ENCODE results near the gene KIR2DL1.

DNA sequence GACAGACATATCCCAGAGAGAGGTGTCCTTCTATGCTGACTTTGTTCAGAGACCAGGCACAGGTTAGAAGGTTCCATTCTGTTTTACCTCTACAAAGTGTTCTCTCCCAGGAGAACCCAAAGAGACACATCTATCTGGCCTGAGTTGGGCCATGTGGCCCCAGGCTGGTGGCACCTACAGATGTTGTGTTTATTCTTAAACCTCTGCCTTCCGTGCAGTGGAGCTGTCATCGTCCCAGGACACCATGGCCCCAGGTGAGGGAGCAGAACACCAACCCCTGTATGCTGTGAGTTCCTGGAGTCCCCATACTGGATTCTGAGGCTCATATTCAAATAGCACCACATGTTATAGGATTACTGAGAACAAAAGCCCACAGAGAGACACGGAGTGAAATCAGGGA, 41.4 kb upstream of the KIR2DL1 start:
- TF ChIP-seq, protein P1, sequence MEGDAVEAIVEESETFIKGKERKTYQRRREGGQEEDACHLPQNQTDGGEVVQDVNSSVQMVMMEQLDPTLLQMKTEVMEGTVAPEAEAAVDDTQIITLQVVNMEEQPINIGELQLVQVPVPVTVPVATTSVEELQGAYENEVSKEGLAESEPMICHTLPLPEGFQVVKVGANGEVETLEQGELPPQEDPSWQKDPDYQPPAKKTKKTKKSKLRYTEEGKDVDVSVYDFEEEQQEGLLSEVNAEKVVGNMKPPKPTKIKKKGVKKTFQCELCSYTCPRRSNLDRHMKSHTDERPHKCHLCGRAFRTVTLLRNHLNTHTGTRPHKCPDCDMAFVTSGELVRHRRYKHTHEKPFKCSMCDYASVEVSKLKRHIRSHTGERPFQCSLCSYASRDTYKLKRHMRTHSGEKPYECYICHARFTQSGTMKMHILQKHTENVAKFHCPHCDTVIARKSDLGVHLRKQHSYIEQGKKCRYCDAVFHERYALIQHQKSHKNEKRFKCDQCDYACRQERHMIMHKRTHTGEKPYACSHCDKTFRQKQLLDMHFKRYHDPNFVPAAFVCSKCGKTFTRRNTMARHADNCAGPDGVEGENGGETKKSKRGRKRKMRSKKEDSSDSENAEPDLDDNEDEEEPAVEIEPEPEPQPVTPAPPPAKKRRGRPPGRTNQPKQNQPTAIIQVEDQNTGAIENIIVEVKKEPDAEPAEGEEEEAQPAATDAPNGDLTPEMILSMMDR (IDR thresholded peaks at IDR 0.05) = no peak
- TF ChIP-seq POLR2A (IDR thresholded peaks at IDR 0.05) (no peak), POLR2AphosphoS5 (IDR thresholded peaks at IDR 0.05) (no peak)
